Measurements from ENCODE around the gene SEMA3E. TPM values are rescaled to one million over a fixed set of nuclear protein-coding genes. Genes with fewer than 3 reads are reported as not detected.

SEMA3E gene
- total RNA-seq, 2 experiments from 2014 or later: not detected

GRCh38 chr7:83457022-83457892 lies 191.7 kb downstream of the SEMA3E start:
- Mint-ChIP-seq H3K9me3 (no peaks in the 10 kb centered on the region), H3K27ac (no peak overlapping the region), H3K4me1 (ENCODE audit: low read depth) (no peaks in the 10 kb centered on the region), H3K27me3 (no peaks in the 10 kb centered on the region), H3K36me3 (ENCODE audit: low read depth) (no peaks in the 10 kb centered on the region), H3K4me3 (no peak overlapping the region)
- ATAC-seq: no peak
- intact Hi-C loops (cut with micrococcal nuclease): no loop called here
- TF ChIP-seq CTCF (IDR thresholded peaks at IDR 0.05): no peak
- no peak for DNase-seq
- POLR2A ChIA-PET: no interaction called here
- CTCF ChIA-PET: no interaction called here

- CTCF ChIA-PET: no interaction called here
- Mint-ChIP-seq H3K27me3 (no peaks in the 10 kb centered on the region), H3K27ac (no peak overlapping the region)
Measured at GRCh38 chr7:83456413-83456812, 192.5 kb downstream of the SEMA3E start.

GRCh38 chr7:83455612-83456011 lies 193.3 kb downstream of the SEMA3E start:
- ChIA-PET POLR2A (no interaction called here), CTCF (no interaction called here)
- intact Hi-C loops (cut with micrococcal nuclease): no loop called here
- H3K4me1 Mint-ChIP-seq (ENCODE audit: low read depth): no peaks in the 10 kb centered on the region
- H3K36me3 Mint-ChIP-seq (ENCODE audit: low read depth): no peaks in the 10 kb centered on the region
- no peaks in the 10 kb centered on the region for H3K27me3 Mint-ChIP-seq
- no peak overlapping the region for H3K4me3 Mint-ChIP-seq
- H3K9me3 Mint-ChIP-seq: no peaks in the 10 kb centered on the region
- H3K27ac Mint-ChIP-seq: no peak overlapping the region
- DNase-seq: no peak
- no peak for TF ChIP-seq CTCF (IDR thresholded peaks at IDR 0.05)
- ATAC-seq: no peak

More at GRCh38 chr7:83456413-83456812, 192.5 kb downstream of the SEMA3E start:
- no peaks in the 10 kb centered on the region for H3K36me3 Mint-ChIP-seq (ENCODE audit: low read depth)
- no peaks in the 10 kb centered on the region for H3K9me3 Mint-ChIP-seq
- no peaks in the 10 kb centered on the region for H3K4me1 Mint-ChIP-seq (ENCODE audit: low read depth)
- no peak overlapping the region for H3K4me3 Mint-ChIP-seq
- no peak for TF ChIP-seq CTCF (IDR thresholded peaks at IDR 0.05)
- POLR2A ChIA-PET: no interaction called here
- ATAC-seq: no peak
- no peak for DNase-seq
- intact Hi-C loops (cut with micrococcal nuclease): no loop called here

GRCh38 chr7:83452256-83452655 lies 196.7 kb downstream of the SEMA3E start:
- Mint-ChIP-seq H3K9me3 (peaks cover 1% of the 10 kb centered on the region), H3K4me3 (no peak overlapping the region)
- CTCF ChIA-PET: no interaction called here

More at GRCh38 chr7:83452256-83452655, 196.7 kb downstream of the SEMA3E start:
- intact Hi-C loops (cut with micrococcal nuclease): no loop called here
- H3K4me1 Mint-ChIP-seq (ENCODE audit: low read depth): no peaks in the 10 kb centered on the region
- DNase-seq (no peak), ATAC-seq (no peak)
- POLR2A ChIA-PET: no interaction called here
- no peaks in the 10 kb centered on the region for H3K27me3 Mint-ChIP-seq
- TF ChIP-seq CTCF (IDR thresholded peaks at IDR 0.05): no peak
- H3K36me3 Mint-ChIP-seq (ENCODE audit: low read depth): no peaks in the 10 kb centered on the region
- H3K27ac Mint-ChIP-seq: no peak overlapping the region

Data from activated CD8-positive, alpha-beta T cell treated with anti-CD3 and anti-CD28 coated beads for 36 hours (primary cell).